Measurements from ENCODE around the gene CRACR2B.

DNA sequence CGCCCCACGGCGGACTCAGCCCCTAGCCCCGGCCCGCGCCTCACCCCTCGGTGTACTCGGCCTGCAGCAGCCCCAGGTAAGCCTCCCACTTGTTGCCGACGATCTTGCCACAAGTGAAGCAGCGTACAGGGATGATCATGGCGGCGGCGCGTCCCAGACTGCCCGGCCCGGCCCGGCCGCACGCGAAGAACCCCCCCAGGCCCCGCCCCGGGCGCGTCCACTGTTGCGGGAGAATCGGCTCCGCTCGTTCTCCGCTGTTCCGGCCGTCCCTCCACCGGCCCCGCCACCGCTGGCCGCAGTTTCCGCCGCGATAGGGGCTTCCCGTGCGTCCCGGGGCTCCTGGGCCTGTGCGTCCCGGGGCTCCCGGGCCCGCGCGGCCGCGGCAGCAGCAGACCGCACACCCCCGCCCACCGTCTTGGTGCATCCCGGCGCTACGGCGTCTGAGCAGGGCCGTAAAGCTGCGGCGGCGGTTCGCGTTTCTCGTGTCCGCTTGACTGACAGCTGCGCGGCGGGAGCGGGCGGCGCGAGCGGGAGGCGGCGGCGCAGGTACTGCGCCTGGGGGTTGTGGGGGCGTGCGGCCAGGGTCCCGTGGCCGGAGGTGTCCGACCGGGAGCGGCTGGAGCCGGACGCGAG is 14.8 kb downstream of the CRACR2B start, which contains the start of the genes POLR2L and TSPAN4:
- TF ChIP-seq, protein P1, sequence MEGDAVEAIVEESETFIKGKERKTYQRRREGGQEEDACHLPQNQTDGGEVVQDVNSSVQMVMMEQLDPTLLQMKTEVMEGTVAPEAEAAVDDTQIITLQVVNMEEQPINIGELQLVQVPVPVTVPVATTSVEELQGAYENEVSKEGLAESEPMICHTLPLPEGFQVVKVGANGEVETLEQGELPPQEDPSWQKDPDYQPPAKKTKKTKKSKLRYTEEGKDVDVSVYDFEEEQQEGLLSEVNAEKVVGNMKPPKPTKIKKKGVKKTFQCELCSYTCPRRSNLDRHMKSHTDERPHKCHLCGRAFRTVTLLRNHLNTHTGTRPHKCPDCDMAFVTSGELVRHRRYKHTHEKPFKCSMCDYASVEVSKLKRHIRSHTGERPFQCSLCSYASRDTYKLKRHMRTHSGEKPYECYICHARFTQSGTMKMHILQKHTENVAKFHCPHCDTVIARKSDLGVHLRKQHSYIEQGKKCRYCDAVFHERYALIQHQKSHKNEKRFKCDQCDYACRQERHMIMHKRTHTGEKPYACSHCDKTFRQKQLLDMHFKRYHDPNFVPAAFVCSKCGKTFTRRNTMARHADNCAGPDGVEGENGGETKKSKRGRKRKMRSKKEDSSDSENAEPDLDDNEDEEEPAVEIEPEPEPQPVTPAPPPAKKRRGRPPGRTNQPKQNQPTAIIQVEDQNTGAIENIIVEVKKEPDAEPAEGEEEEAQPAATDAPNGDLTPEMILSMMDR (IDR thresholded peaks at IDR 0.05): no peak
- TF ChIP-seq EZH2 (IDR thresholded peaks at IDR 0.05; ENCODE audit: borderline replicate concordance, insufficient read depth, low read depth, low read length, poor library complexity, severe bottlenecking): no peak
